ENCODE measurements around the gene CDKL1.

DNA sequence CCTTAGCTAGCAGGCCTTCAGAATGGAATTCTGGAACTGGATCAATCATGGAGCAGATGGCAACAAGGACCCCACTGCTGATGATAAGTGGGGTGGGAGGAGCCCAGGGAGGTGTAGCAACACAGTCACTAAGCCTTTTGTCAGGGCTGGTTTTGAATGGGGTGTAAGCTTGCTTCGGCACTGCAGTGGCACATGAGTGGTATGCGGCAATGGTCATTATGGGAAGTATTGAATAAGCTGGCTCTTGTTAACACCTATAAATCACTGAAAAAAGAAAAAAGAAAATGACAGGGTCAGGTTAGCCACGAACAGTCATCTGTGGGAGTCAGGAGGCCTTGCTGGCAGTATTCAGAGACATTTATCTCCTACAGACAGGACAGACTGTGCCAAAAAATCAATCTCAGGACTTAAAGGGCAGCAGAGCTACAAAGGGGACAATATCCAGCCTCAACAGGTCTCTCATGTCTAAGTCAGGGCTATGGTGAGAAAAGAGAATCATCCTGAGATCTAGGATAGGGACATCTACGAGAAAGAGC is 19.1 kb downstream of the CDKL1 start:
- TF ChIP-seq, protein P1, sequence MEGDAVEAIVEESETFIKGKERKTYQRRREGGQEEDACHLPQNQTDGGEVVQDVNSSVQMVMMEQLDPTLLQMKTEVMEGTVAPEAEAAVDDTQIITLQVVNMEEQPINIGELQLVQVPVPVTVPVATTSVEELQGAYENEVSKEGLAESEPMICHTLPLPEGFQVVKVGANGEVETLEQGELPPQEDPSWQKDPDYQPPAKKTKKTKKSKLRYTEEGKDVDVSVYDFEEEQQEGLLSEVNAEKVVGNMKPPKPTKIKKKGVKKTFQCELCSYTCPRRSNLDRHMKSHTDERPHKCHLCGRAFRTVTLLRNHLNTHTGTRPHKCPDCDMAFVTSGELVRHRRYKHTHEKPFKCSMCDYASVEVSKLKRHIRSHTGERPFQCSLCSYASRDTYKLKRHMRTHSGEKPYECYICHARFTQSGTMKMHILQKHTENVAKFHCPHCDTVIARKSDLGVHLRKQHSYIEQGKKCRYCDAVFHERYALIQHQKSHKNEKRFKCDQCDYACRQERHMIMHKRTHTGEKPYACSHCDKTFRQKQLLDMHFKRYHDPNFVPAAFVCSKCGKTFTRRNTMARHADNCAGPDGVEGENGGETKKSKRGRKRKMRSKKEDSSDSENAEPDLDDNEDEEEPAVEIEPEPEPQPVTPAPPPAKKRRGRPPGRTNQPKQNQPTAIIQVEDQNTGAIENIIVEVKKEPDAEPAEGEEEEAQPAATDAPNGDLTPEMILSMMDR (IDR thresholded peaks at IDR 0.05; ENCODE audit: low read length) = no peak
- TF ChIP-seq EZH2 (IDR thresholded peaks at IDR 0.05; ENCODE audit: borderline replicate concordance, low read length) = no peak
